Measurements from ENCODE around the gene TBL1XR1.

- TF ChIP-seq CTCF (IDR thresholded peaks at IDR 0.05; ENCODE audit: low read length), result no peak
- no peak for TF ChIP-seq EZH2 (IDR thresholded peaks at IDR 0.05; ENCODE audit: borderline replicate concordance, low read length)
Measured at GRCh38 chr3:177106594-177106993, 90.7 kb downstream of the TBL1XR1 start.

Measured in OCI-LY1 (cell line).